Thyroid gland (tissue), 4 donors: ENCODE results near the gene KCNG2. TPM values are rescaled to one million over a fixed set of nuclear protein-coding genes. Genes with fewer than 3 reads are reported as not detected.

Experiments
- DNase-seq, 2 donors: peaks; one replicate each; pipeline ENCODE4 v3.0.0-alpha.2; 2019
- H3K27ac ChIP-seq, 3 donors: fragments of 200-600 bp; sonication (generic); 1 replicate in 2 of 3; 2 replicates in 1 of 3; pipeline ENCODE4 v1.5.1; 2016 to 2019; ENCODE audit warnings: mild to moderate bottlenecking in 1 of 3, moderate library complexity in 1 of 3
- H3K27me3 ChIP-seq: fragments of 200-600 bp; sonication (generic); one replicate; pipeline ENCODE4 v1.5.1; 2019
- H3K36me3 ChIP-seq, 2 donors: fragments of 200-600 bp; sonication (generic); one replicate each; pipeline ENCODE4 v1.5.1; 2016 to 2019
- H3K4me1 ChIP-seq, 2 donors: fragments of 200-600 bp; sonication (generic); one replicate each; pipeline ENCODE4 v1.5.1; 2017 to 2019
- H3K4me3 ChIP-seq, 3 donors: fragments of 200-600 bp; sonication (generic); replicated peaks in 1 of 3; 1 replicate in 2 of 3; 2 replicates in 1 of 3; pipeline ENCODE4 v1.5.1; 2016; ENCODE audit warnings: mild to moderate bottlenecking in 1 of 3
- H3K9me3 ChIP-seq: fragments of 200-600 bp; sonication (generic); one replicate; pipeline ENCODE4 v1.5.1; 2017
- CTCF ChIP-seq, 6 experiments: fragments of 200-600 bp in 3 of 6; fragments of 450-650 bp in 3 of 6; sonication (generic) in 3 of 6; IDR thresholded peaks; one replicate each; pipeline ENCODE4 v1.5.1; 2016 to 2019; ENCODE audit warnings: antibody characterized with exemption in 6 of 6, mild to moderate bottlenecking in 2 of 6, inconsistent platforms in 1 of 6, moderate library complexity in 1 of 6
- POLR2A ChIP-seq, 2 donors: fragments of 450-650 bp; IDR thresholded peaks; one replicate each; pipeline ENCODE4 v1.6.1; 2017; ENCODE audit warnings: antibody characterized with exemption in 2 of 2, mild to moderate bottlenecking in 2 of 2, moderate library complexity in 1 of 2
- WGBS, 2 donors: methylation state at CpG; one replicate each; pipeline ENCODE4 v1.1.5; 2017; 5-methylcytosine and 5-hydroxymethylcytosine counted together
- intact Hi-C: fragments of 100-400 bp; cut with DNase I; formaldehyde crosslinking; loops from one replicate; pipeline ENCODE4 v1.15.1; 2023
- total RNA-seq, 4 donors: library from RNA; depleted of rRNA; stranded (reverse); fragments of >200 nt; gene quantifications; one replicate each; pipeline ENCODE4 v1.2.3, GENCODE V29; 2016

Gene KCNG2
- total RNA-seq, 4 donors from 2014 or later = 0.22 TPM; not detected in 3

GRCh38 chr18:79934311-79935097, 136.8 kb downstream of the KCNG2 start:
- Histone ChIP-seq H3K36me3 (peaks cover 5 to 8% of the 10 kb centered on the region in 2 donors), H3K4me1 (peaks cover 33 to 42% of the 10 kb centered on the region in 2 donors), H3K27me3 (no peaks in the 10 kb centered on the region), H3K9me3 (no peaks in the 10 kb centered on the region), H3K27ac (peak overlapping the region in 2 of 3 donors; percentile 19 to 94), H3K4me3 (no peak overlapping the region)
- 69 to 75% methylated on average over 8 of the region's 8 CpGs for WGBS, 2 donors
- TF ChIP-seq CTCF (IDR thresholded peaks at IDR 0.05) (no peak), POLR2A (IDR thresholded peaks at IDR 0.05) (no peak)
- intact Hi-C loops = no loop called here
- DNase-seq = peak in 1 of 2 donors; percentile 6

- whole genome bisulfite sequencing, 2 donors = 73 to 93% methylated on average over 5 of the region's 5 CpGs
- no peak for DNase-seq
- H3K36me3 ChIP-seq = peaks cover 5 to 8% of the 10 kb centered on the region in 2 donors
Observed at GRCh38 chr18:79935098-79935480, 137.4 kb downstream of the KCNG2 start.

GRCh38 chr18:79935499-79935898, 137.8 kb downstream of the KCNG2 start:
- peak overlapping the region in 2 of 3 donors; percentile 33 to 94 for H3K27ac ChIP-seq
- H3K27me3 ChIP-seq = no peaks in the 10 kb centered on the region
- no peak for TF ChIP-seq POLR2A (IDR thresholded peaks at IDR 0.05)
- TF ChIP-seq CTCF (IDR thresholded peaks at IDR 0.05) = no peak

More at GRCh38 chr18:79935098-79935480, 137.4 kb downstream of the KCNG2 start:
- Histone ChIP-seq H3K9me3 (no peaks in the 10 kb centered on the region), H3K27ac (peak overlapping the region in 1 of 3 donors; percentile 94), H3K27me3 (no peaks in the 10 kb centered on the region), H3K4me3 (no peak overlapping the region), H3K4me1 (peaks cover 38 to 48% of the 10 kb centered on the region in 2 donors)
- intact Hi-C loops = no loop called here
- TF ChIP-seq POLR2A (IDR thresholded peaks at IDR 0.05) (no peak), CTCF (IDR thresholded peaks at IDR 0.05) (no peak)

GRCh38 chr18:79935925-79936324, 138.2 kb downstream of the KCNG2 start:
- Histone ChIP-seq H3K9me3 (no peaks in the 10 kb centered on the region), H3K4me1 (peaks cover 45 to 56% of the 10 kb centered on the region in 2 donors), H3K36me3 (peaks cover 5 to 14% of the 10 kb centered on the region in 2 donors), H3K4me3 (no peak overlapping the region), H3K27ac (peak overlapping the region in 2 of 3 donors; percentile 33 to 94), H3K27me3 (no peaks in the 10 kb centered on the region)
- intact Hi-C loops = no loop called here
- TF ChIP-seq POLR2A (IDR thresholded peaks at IDR 0.05) (no peak), CTCF (IDR thresholded peaks at IDR 0.05) (no peak)
- DNase-seq = peak in 1 of 2 donors; percentile 2
- WGBS, 2 donors = 95 to 97% methylated on average over 6 of the region's 6 CpGs

More at GRCh38 chr18:79935499-79935898, 137.8 kb downstream of the KCNG2 start:
- WGBS, 2 donors = 94 to 100% methylated on average over 3 of the region's 3 CpGs
- Histone ChIP-seq H3K4me3 (no peak overlapping the region), H3K9me3 (no peaks in the 10 kb centered on the region), H3K4me1 (peaks cover 43 to 52% of the 10 kb centered on the region in 2 donors), H3K36me3 (peaks cover 5 to 10% of the 10 kb centered on the region in 2 donors)
- DNase-seq = no peak
- intact Hi-C loops = no loop called here

GRCh38 chr18:79936641-79937040, 138.9 kb downstream of the KCNG2 start:
- intact Hi-C loops = no loop called here
- H3K4me3 ChIP-seq = no peak overlapping the region
- peak overlapping the region in 2 of 3 donors; percentile 33 to 94 for H3K27ac ChIP-seq
- no peaks in the 10 kb centered on the region for H3K27me3 ChIP-seq
- WGBS, 2 donors = 93 to 94% methylated on average over 12 of the region's 12 CpGs
- peaks cover 13 to 18% of the 10 kb centered on the region in 2 donors for H3K36me3 ChIP-seq
- peak in 1 of 2 donors; percentile 2 for DNase-seq
- H3K4me1 ChIP-seq = peaks cover 47 to 58% of the 10 kb centered on the region in 2 donors
- no peak for TF ChIP-seq POLR2A (IDR thresholded peaks at IDR 0.05)
- no peak for TF ChIP-seq CTCF (IDR thresholded peaks at IDR 0.05)
- no peaks in the 10 kb centered on the region for H3K9me3 ChIP-seq
